ENCODE results near the gene CD7. TPM values are rescaled to one million over a fixed set of nuclear protein-coding genes. Genes with fewer than 3 reads are reported as not detected.

CD7 gene
- total and polyA plus RNA-seq, 9 of the 15 experiments (the other 6 are each of a cell fraction or from before 2014, with no cell fraction given): 0.21 to 0.35 TPM; not detected in 7

DNA sequence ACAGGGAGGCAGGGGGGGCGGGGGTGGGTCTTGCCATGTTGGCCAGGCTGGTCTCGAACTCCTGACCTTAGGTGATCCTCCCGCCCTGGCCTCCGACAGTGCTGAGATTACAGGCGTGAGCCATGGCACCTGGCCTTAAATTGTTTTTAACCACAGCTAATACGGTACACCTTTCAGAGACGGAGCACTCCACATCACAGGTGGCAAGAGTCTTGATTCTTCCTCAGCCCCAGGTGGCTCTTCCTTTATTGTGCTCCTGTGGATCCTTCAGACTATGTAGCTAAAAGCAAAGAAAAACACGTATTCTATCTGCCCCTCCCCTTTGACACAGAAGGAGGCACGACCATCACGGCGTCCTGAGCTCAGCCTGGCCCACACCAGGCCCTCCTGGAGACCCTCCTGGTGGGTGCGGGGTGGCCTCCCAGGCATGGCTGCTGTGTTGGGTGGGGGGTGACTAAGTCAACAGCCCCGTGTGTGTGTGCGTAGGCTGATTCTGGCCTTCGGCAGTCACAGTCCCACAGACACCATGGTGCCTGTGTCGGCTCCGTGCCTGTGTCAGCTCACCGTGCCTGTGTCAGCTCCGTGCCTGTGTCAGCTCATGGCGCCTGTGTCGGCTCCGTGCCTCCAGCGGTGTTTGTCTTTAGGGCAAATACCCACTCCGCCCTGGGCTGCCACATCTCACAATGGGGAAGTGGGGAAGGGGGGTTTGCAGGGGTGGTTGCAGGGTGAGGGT is 26.9 kb upstream of the CD7 start (continued):
- TF ChIP-seq ZNF146 (CRISPR knock-in tag; IDR thresholded peaks at IDR 0.05; ENCODE audit: unreplicated experiment) (no peak), GTF2A2 (tag; IDR thresholded peaks at IDR 0.05) (0 out of 2 replicates have a peak, but pooled peaks have one; percentile 54), ZBED1 (IDR thresholded peaks at IDR 0.05) (no peak), ZNF3 (CRISPR knock-in tag; IDR thresholded peaks at IDR 0.05) (no peak), PTTG1 (tag; IDR thresholded peaks at IDR 0.05; ENCODE audit: low read depth) (no peak), PURB (CRISPR knock-in tag; IDR thresholded peaks at IDR 0.05; ENCODE audit: low read depth) (no peak), HMBOX1 (IDR thresholded peaks at IDR 0.05) (no peak), SPI1 (IDR thresholded peaks at IDR 0.05; ENCODE audit: borderline replicate concordance, low read depth, low read length) (peak; percentile 76), MLX (CRISPR knock-in tag; conservative IDR thresholded peaks at IDR 0.05) (0 out of 4 replicates have a peak, but pooled peaks of 1 of the 2 experiments have one; percentile 58), SMC3 (conservative IDR thresholded peaks at IDR 0.05; ENCODE audit: insufficient read depth, low read depth, low read length) (no peak), BRCA1 (IDR thresholded peaks at IDR 0.05) (no peak), BRCA1 (CRISPR knock-in tag; IDR thresholded peaks at IDR 0.05) (0 out of 2 replicates have a peak, but pooled peaks have one; percentile 50), RBM34 (IDR thresholded peaks at IDR 0.05; ENCODE audit: borderline replicate concordance, insufficient read depth, low read length) (no peak), MAZ (CRISPR knock-in tag; conservative IDR thresholded peaks at IDR 0.05 in 1 of 2, IDR thresholded peaks at IDR 0.05 in 1 of 2) (peak in 1 of 2 experiments; percentile 66; a peak in 1 of 4 replicates), RBM15 (IDR thresholded peaks at IDR 0.05; ENCODE audit: insufficient read depth, low read length) (no peak), POLR3A (IDR thresholded peaks at IDR 0.05; ENCODE audit: borderline replicate concordance, extremely low read depth, insufficient read depth, insufficient read length) (no peak)
- TF ChIP-seq, protein P1, sequence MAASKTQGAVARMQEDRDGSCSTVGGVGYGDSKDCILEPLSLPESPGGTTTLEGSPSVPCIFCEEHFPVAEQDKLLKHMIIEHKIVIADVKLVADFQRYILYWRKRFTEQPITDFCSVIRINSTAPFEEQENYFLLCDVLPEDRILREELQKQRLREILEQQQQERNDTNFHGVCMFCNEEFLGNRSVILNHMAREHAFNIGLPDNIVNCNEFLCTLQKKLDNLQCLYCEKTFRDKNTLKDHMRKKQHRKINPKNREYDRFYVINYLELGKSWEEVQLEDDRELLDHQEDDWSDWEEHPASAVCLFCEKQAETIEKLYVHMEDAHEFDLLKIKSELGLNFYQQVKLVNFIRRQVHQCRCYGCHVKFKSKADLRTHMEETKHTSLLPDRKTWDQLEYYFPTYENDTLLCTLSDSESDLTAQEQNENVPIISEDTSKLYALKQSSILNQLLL (CRISPR knock-in tag; IDR thresholded peaks at IDR 0.05; ENCODE audit: borderline replicate concordance): no peak
- TF ChIP-seq, protein P2, sequence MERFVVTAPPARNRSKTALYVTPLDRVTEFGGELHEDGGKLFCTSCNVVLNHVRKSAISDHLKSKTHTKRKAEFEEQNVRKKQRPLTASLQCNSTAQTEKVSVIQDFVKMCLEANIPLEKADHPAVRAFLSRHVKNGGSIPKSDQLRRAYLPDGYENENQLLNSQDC (CRISPR knock-in tag; IDR thresholded peaks at IDR 0.05): no peak
- TF ChIP-seq, protein P3, sequence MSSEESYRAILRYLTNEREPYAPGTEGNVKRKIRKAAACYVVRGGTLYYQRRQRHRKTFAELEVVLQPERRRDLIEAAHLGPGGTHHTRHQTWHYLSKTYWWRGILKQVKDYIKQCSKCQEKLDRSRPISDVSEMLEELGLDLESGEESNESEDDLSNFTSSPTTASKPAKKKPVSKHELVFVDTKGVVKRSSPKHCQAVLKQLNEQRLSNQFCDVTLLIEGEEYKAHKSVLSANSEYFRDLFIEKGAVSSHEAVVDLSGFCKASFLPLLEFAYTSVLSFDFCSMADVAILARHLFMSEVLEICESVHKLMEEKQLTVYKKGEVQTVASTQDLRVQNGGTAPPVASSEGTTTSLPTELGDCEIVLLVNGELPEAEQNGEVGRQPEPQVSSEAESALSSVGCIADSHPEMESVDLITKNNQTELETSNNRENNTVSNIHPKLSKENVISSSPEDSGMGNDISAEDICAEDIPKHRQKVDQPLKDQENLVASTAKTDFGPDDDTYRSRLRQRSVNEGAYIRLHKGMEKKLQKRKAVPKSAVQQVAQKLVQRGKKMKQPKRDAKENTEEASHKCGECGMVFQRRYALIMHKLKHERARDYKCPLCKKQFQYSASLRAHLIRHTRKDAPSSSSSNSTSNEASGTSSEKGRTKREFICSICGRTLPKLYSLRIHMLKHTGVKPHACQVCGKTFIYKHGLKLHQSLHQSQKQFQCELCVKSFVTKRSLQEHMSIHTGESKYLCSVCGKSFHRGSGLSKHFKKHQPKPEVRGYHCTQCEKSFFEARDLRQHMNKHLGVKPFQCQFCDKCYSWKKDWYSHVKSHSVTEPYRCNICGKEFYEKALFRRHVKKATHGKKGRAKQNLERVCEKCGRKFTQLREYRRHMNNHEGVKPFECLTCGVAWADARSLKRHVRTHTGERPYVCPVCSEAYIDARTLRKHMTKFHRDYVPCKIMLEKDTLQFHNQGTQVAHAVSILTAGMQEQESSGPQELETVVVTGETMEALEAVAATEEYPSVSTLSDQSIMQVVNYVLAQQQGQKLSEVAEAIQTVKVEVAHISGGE (CRISPR knock-in tag; IDR thresholded peaks at IDR 0.05): no peak

Measured in K562 (cell line).